PFSK-1 (cell line): ENCODE results near the gene SLC38A9.

Experiments used
- FOXP2 ChIP-seq: optimal IDR thresholded peaks from 2 replicates; pipeline ENCODE3; 2011; ENCODE audit warnings: borderline replicate concordance, control low read depth, inconsistent platforms; ENCODE audit not compliant: insufficient read depth; ENCODE audit errors: extremely low read length, extremely low read depth
- POLR2AphosphoS5 ChIP-seq: IDR thresholded peaks from 2 replicates; pipeline ENCODE4 v1.6.1; 2012; ENCODE audit warnings: low read depth, mild to moderate bottlenecking, control low read depth, low read length, moderate library complexity
- REST ChIP-seq, 2 experiments: IDR thresholded peaks; 2 replicates each; pipeline versions ENCODE4 v1.6.1 to v1.8.0; 2011 to 2012; ENCODE audit warnings: low read depth in 2 of 2, low read length in 2 of 2, control low read depth in 1 of 2, inconsistent platforms in 1 of 2, mild to moderate bottlenecking in 1 of 2, moderate library complexity in 1 of 2; ENCODE audit not compliant: insufficient read depth in 1 of 2
- SIN3A ChIP-seq: IDR thresholded peaks from 2 replicates; pipeline ENCODE4 v1.6.1; 2012; ENCODE audit warnings: mild to moderate bottlenecking, low read length, moderate library complexity, borderline replicate concordance; ENCODE audit not compliant: insufficient read depth
- TAF1 ChIP-seq: IDR thresholded peaks from 2 replicates; pipeline ENCODE4 v1.6.1; 2012; ENCODE audit warnings: low read length, control low read depth, borderline replicate concordance; ENCODE audit not compliant: insufficient read depth

The SLC38A9 gene

GRCh38 chr5:55625589-55625909 is 86.6 kb downstream of the SLC38A9 start:
- no peak for TF ChIP-seq TAF1
- no peak for TF ChIP-seq SIN3A
- no peak for TF ChIP-seq POLR2AphosphoS5
- no peak for TF ChIP-seq FOXP2
- no peak for TF ChIP-seq REST (IDR thresholded peaks at IDR 0.05; ENCODE audit: insufficient read depth in 1 of 2, low read depth in 2 of 2, low read length in 2 of 2)

GRCh38 chr5:55624841-55625588 is 87.1 kb downstream of the SLC38A9 start:
- no peak for TF ChIP-seq SIN3A
- no peak for TF ChIP-seq FOXP2
- TF ChIP-seq REST (IDR thresholded peaks at IDR 0.05; ENCODE audit: insufficient read depth in 1 of 2, low read depth in 2 of 2, low read length in 2 of 2): no peak
- TF ChIP-seq TAF1: no peak
- TF ChIP-seq POLR2AphosphoS5: no peak

DNA sequence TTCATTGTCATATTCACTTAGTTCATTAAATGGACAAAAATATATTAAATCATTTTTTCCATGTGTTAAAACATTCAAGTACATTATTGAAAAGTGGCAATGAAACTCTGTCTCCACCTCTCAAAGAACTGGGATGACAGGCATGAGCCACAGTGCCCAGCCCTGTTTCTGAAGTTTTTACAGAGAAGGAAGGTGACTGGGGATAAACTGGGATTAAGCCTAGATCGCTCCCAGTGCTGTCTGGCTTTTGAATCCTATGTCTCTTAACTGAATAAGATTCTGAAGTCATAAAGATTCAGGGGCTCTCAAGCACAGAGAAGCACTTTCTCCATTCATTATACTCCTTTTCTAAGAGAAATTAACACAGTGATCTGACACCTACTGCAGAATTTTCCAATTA is 88.3 kb downstream of the SLC38A9 start:
- TF ChIP-seq SIN3A (no peak), POLR2AphosphoS5 (no peak), TAF1 (no peak), REST (IDR thresholded peaks at IDR 0.05; ENCODE audit: insufficient read depth in 1 of 2, low read depth in 2 of 2, low read length in 2 of 2) (no peak), FOXP2 (no peak)

DNA sequence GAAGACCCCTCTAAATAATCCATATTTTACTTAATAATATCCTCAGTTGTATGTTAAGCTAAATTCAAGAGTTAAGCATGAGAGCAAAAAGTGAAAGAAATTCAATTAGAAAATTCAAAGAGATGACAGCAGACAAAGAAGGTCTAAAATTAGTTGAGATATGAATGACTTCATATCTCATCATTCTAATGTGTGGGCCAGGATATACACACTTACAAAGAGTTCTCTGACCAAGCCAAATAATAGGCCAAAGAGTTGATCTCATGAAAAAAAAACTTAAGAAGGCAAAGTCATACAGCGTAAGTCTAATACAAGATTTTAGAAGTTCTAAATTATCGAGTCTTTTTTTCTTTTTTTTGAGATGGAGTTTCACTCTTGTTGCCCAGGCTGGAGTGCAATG is 89.7 kb downstream of the SLC38A9 start:
- TF ChIP-seq REST (IDR thresholded peaks at IDR 0.05; ENCODE audit: insufficient read depth in 1 of 2, low read depth in 2 of 2, low read length in 2 of 2) (no peak), TAF1 (no peak), POLR2AphosphoS5 (no peak), FOXP2 (no peak), SIN3A (no peak)

DNA sequence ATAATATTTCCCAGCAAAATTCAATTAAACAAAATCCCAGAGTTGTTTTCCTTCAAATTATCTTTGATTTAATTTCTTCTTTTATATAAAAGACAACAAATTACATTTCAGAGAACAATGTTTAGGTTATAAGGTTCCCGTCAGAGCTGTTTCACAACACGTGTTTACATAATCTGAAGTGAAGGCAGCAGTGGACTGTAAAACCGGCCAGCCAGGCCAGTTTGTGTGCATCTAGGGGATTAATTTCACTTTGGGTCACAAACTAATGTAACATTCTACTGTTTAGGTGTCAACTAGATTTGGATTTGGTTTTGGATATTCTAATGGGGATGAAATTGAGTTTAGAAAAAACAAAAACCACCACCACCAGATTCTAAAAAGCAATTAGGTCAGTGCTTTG is 90.9 kb downstream of the SLC38A9 start:
- TF ChIP-seq REST (IDR thresholded peaks at IDR 0.05; ENCODE audit: insufficient read depth in 1 of 2, low read depth in 2 of 2, low read length in 2 of 2) (no peak), SIN3A (no peak), FOXP2 (no peak), TAF1 (no peak), POLR2AphosphoS5 (no peak)
